Small intestine (tissue), 7 donors: ENCODE measurements around the gene CLBA1. TPM values are rescaled to one million over a fixed set of nuclear protein-coding genes. Genes with fewer than 3 reads are reported as not detected.

Source experiments
- DNase-seq, 2 donors: peaks; one replicate each; pipeline versions ENCODE4 v3.0.0 to v3.0.0-alpha.2; 2013
- FAIRE-seq: peaks from 2 replicates; lab custom pipeline; 2012; peaks lifted over from hg19 to GRCh38; lab: Jason Lieb, UNC
- H3K27ac ChIP-seq, 3 donors: one replicate each; pipeline ENCODE4 v1.5.1; 2013; ENCODE audit warnings: low read length in 2 of 3, mild to moderate bottlenecking in 2 of 3, control low read depth in 1 of 3, inconsistent platforms in 1 of 3, low read depth in 1 of 3, moderate library complexity in 1 of 3
- H3K27me3 ChIP-seq, 3 donors: one replicate each; pipeline ENCODE4 v1.6.1; 2013; ENCODE audit warnings: low read length in 3 of 3, inconsistent platforms in 1 of 3; ENCODE audit not compliant: control insufficient read depth in 3 of 3, insufficient read depth in 3 of 3
- H3K36me3 ChIP-seq, 3 donors: one replicate each; pipeline ENCODE4 v1.6.1; 2013; ENCODE audit warnings: low read length in 3 of 3, inconsistent platforms in 1 of 3, low read depth in 1 of 3, mild to moderate bottlenecking in 1 of 3, moderate library complexity in 1 of 3; ENCODE audit not compliant: control insufficient read depth in 3 of 3, insufficient read depth in 2 of 3
- H3K4me1 ChIP-seq, 3 donors: one replicate each; pipeline ENCODE4 v1.6.1; 2013; ENCODE audit warnings: low read length in 2 of 3, inconsistent platforms in 1 of 3, low read depth in 1 of 3, mild to moderate bottlenecking in 1 of 3, moderate library complexity in 1 of 3; ENCODE audit not compliant: control insufficient read depth in 3 of 3, insufficient read depth in 2 of 3
- H3K4me3 ChIP-seq, 3 donors: one replicate each; pipeline ENCODE4 v1.5.1; 2013; ENCODE audit warnings: low read length in 3 of 3, control low read depth in 1 of 3, inconsistent platforms in 1 of 3, low read depth in 1 of 3, mild to moderate bottlenecking in 1 of 3, moderate library complexity in 1 of 3
- H3K9me3 ChIP-seq, 2 donors: one replicate each; pipeline ENCODE4 v1.6.1; 2013; ENCODE audit warnings: low read depth in 1 of 2, low read length in 1 of 2; ENCODE audit not compliant: control insufficient read depth in 2 of 2, insufficient read depth in 1 of 2
- WGBS, 3 donors: extraction: QIAGEN DNeasy Blood & Tissue Kit; methylation state at CpG; one replicate each; pipeline ENCODE4 v1.1.7; 2013; 5-methylcytosine and 5-hydroxymethylcytosine counted together
- polyA plus RNA-seq, 4 donors: library from polyadenylated mRNA; stranded (reverse) in 3 of 4; unstranded in 1 of 4; fragments of 200-250 nt in 3 of 4; fragments of 120-200 nt in 1 of 4; gene quantifications; one replicate each; pipeline versions ENCODE4 v1.2.1 to v1.2.3, GENCODE V29; 2013
- donor health status: healthy with polysubstance abuse.
- donor health status: control.
- donor health status: control.
- donor health status: Bipolar disorder and iron deficiency.
- donor health status: healthy.

The CLBA1 gene
- polyA plus RNA-seq, 4 donors, result 0.89 to 6.8 (median 3.2) TPM

- peaks cover 0 to 22% (median 0%) of the 10 kb centered on the region in 3 donors for H3K4me1 ChIP-seq
- H3K27ac ChIP-seq, result no peak overlapping the region
- DNase-seq (no peak), FAIRE-seq (no peak)
- 78 to 87% (median 83%) methylated on average over 7 of the region's 7 CpGs for WGBS, 3 donors
- H3K4me3 ChIP-seq, result no peak overlapping the region
- no peaks in the 10 kb centered on the region for H3K36me3 ChIP-seq
- no peaks in the 10 kb centered on the region for H3K9me3 ChIP-seq
- H3K27me3 ChIP-seq, result peaks cover 0 to 28% (median 4%) of the 10 kb centered on the region in 3 donors
These were observed 21.0 kb upstream of the CLBA1 start for GRCh38 chr14:104964546-104964945.

GRCh38 chr14:104965561-104966231 is 19.9 kb upstream of the CLBA1 start:
- Histone ChIP-seq H3K27ac (no peak overlapping the region), H3K4me1 (peaks cover 0 to 22% (median 0%) of the 10 kb centered on the region in 3 donors), H3K9me3 (no peaks in the 10 kb centered on the region), H3K36me3 (no peaks in the 10 kb centered on the region), H3K27me3 (peaks cover 0 to 28% (median 4%) of the 10 kb centered on the region in 3 donors), H3K4me3 (no peak overlapping the region)
- no peak for DNase-seq
- WGBS, 3 donors, result 72 to 82% (median 73%) methylated on average over 13 of the region's 13 CpGs
- FAIRE-seq, result no peak

- DNase-seq (no peak), FAIRE-seq (no peak)
- no peak overlapping the region for H3K4me3 ChIP-seq
- no peaks in the 10 kb centered on the region for H3K36me3 ChIP-seq
- no peaks in the 10 kb centered on the region for H3K9me3 ChIP-seq
- WGBS, 3 donors, result 51 to 81% (median 67%) methylated on average over 7 to 9 of the region's 9 CpGs
- H3K4me1 ChIP-seq, result peaks cover 0 to 22% (median 0%) of the 10 kb centered on the region in 3 donors
- H3K27ac ChIP-seq, result no peak overlapping the region
- peaks cover 0 to 28% (median 4%) of the 10 kb centered on the region in 3 donors for H3K27me3 ChIP-seq
These were observed 19.2 kb upstream of the CLBA1 start for GRCh38 chr14:104966261-104966865.

- Histone ChIP-seq H3K27me3 (peaks cover 0 to 28% (median 4%) of the 10 kb centered on the region in 3 donors), H3K9me3 (no peaks in the 10 kb centered on the region), H3K36me3 (no peaks in the 10 kb centered on the region), H3K4me3 (no peak overlapping the region), H3K4me1 (peaks cover 0 to 27% (median 0%) of the 10 kb centered on the region in 3 donors), H3K27ac (peak overlapping the region in 1 of 3 donors; percentile 34)
- no peak for FAIRE-seq
- DNase-seq, result no peak
- 8 to 32% (median 21%) methylated on average over 6 to 8 of the region's 8 CpGs for WGBS, 3 donors
These were observed 18.6 kb upstream of the CLBA1 start for GRCh38 chr14:104966981-104967385.

GRCh38 chr14:104967386-104968152 is 18.0 kb upstream of the CLBA1 start:
- Histone ChIP-seq H3K36me3 (no peaks in the 10 kb centered on the region), H3K27ac (peak overlapping the region in 1 of 3 donors; percentile 34), H3K27me3 (peaks cover 0 to 28% (median 4%) of the 10 kb centered on the region in 3 donors), H3K4me1 (peaks cover 0 to 32% (median 2%) of the 10 kb centered on the region in 3 donors), H3K4me3 (peak overlapping the region in 1 of 3 donors; percentile 18), H3K9me3 (no peaks in the 10 kb centered on the region)
- 2 to 5% (median 3%) methylated on average over 25 to 36 of the region's 36 CpGs for WGBS, 3 donors
- DNase-seq (peak in 1 of 2 donors; percentile 50), FAIRE-seq (no peak)

GRCh38 chr14:104968153-104968527 is 17.4 kb upstream of the CLBA1 start:
- H3K27ac ChIP-seq, result no peak overlapping the region
- no peak for FAIRE-seq

GRCh38 chr14:104968541-104969401 is 16.8 kb upstream of the CLBA1 start:
- DNase-seq (peak in 1 of 2 donors; percentile 63), FAIRE-seq (no peak)
- Histone ChIP-seq H3K27me3 (peaks cover 0 to 35% (median 4%) of the 10 kb centered on the region in 3 donors), H3K4me1 (peaks cover 0 to 44% (median 5%) of the 10 kb centered on the region in 3 donors), H3K36me3 (no peaks in the 10 kb centered on the region), H3K4me3 (peak overlapping the region in 1 of 3 donors; percentile 18), H3K9me3 (no peaks in the 10 kb centered on the region), H3K27ac (no peak overlapping the region)
- 28 to 48% (median 36%) methylated on average over 21 of the region's 21 CpGs for WGBS, 3 donors

More at GRCh38 chr14:104968153-104968527, 17.4 kb upstream of the CLBA1 start:
- DNase-seq, result peak in 1 of 2 donors; percentile 56
- Histone ChIP-seq H3K36me3 (no peaks in the 10 kb centered on the region), H3K4me1 (peaks cover 0 to 38% (median 5%) of the 10 kb centered on the region in 3 donors), H3K4me3 (peak overlapping the region in 1 of 3 donors; percentile 18), H3K27me3 (peaks cover 0 to 32% (median 4%) of the 10 kb centered on the region in 3 donors), H3K9me3 (no peaks in the 10 kb centered on the region)
- WGBS, 3 donors, result 7 to 13% (median 11%) methylated on average over 10 to 12 of the region's 12 CpGs
